SK-N-MC (cell line): ENCODE measurements around the gene TMEM107.

Experiments used
- DNase-seq: peaks from one replicate; pipeline ENCODE4 v3.0.0-alpha.2; 2011; ENCODE audit warnings: low read depth, low spot score
- H3K27ac ChIP-seq: fragments of 200-600 bp; sonication (generic); 2 replicates; pipeline ENCODE4 v1.5.1; 2016; ENCODE audit warnings: mixed run types
- H3K36me3 ChIP-seq: fragments of 200-600 bp; sonication (generic); 2 replicates; pipeline ENCODE4 v1.6.1; 2017; ENCODE audit warnings: antibody characterized with exemption, low read length, mixed read lengths; ENCODE audit not compliant: insufficient read depth
- H3K4me3 ChIP-seq: fragments of 200-600 bp; sonication (generic); 2 replicates; pipeline ENCODE4 v1.5.1; 2016
- H3K9ac ChIP-seq: fragments of 200-600 bp; sonication (generic); 2 replicates; pipeline ENCODE4 v1.8.0; 2017; ENCODE audit warnings: mixed run types, mixed read lengths; ENCODE audit not compliant: insufficient read length
- H3K9me3 ChIP-seq: fragments of 200-600 bp; sonication (generic); 2 replicates; pipeline ENCODE4 v1.6.1; 2017; ENCODE audit warnings: low read depth, mild to moderate bottlenecking, antibody characterized with exemption, low read length, moderate library complexity, mixed read lengths
- EZH2 ChIP-seq: fragments of 200-600 bp; sonication (generic); IDR thresholded peaks from one replicate; pipeline ENCODE4 v1.6.1; 2017; ENCODE audit warnings: antibody characterized with exemption
- FOXP2 ChIP-seq: optimal IDR thresholded peaks from 2 replicates; pipeline ENCODE3; 2011; ENCODE audit warnings: mild to moderate bottlenecking, moderate library complexity; ENCODE audit not compliant: insufficient read depth; ENCODE audit errors: extremely low read length, control extremely low read depth
- POLR2AphosphoS5 ChIP-seq: IDR thresholded peaks from 2 replicates; pipeline ENCODE4 v1.6.1; 2012; ENCODE audit warnings: mild to moderate bottlenecking, low read depth, low read length, borderline replicate concordance

TMEM107 gene

DNA sequence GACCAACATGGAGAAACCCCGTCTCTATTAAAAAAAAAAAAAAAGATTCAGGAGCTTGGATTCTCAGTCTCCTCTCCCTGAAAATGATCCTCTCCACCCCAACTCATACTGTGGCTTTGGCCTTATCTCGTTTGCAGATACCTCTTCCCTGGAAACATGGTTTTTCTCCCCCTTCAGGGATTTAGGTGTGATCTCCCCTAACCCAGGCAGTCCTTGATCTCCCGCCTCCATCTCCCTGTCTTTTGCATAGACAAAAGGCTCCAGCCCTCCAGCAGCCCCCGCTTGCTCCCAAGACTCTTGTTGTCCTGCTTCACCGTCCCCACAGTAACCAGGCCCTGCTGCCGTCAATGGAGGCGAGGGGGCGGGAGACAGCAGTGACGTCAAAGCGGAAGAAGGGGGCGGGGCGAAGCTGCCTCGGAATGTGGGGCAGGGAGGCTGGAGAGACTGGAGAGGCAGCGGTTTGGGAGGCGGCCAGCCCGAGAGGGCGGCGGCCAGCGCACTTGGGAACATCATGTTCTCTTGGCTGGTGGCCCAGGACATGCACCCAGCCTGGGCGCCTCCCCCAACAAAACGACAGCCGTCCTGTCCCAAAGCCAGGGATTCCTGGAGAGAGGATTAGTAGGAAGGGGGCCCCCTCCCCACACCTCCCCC, 22.1 kb downstream of the TMEM107 start:
- Histone ChIP-seq H3K9me3 (no peaks in the 10 kb centered on the region), H3K36me3 (peaks cover 14% of the 10 kb centered on the region; the same call in 1 of the 2 replicates), H3K9ac (peak overlapping the region; percentile 70), H3K4me3 (peak overlapping the region; percentile 80), H3K27ac (peak overlapping the region; percentile 96)
- TF ChIP-seq POLR2AphosphoS5 (peak; percentile 28; the same call in 1 of the 2 replicates), EZH2 (no peak)
- DNase-seq = no peak

DNA sequence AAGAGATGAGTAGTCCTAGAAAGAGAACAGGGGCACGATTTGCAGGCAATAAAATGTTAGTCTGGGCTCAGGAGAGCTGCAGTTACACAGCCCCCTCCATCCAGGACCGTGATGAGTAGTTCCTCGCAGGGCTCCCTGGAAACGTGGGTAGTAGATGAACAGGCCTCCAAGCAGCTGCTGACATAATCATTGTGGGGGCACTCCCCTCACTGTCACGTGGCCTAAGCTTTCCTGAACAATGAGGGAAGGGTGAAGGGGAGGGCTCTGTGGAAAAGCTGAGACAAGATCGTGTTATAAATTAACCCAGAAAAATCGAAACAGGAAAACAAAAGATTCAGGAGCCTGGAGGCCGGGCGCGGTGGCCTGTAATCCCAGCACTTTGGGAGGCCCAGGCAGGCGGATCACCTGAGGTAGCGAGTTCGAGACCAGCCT, 22.6 kb downstream of the TMEM107 start:
- peak overlapping the region; percentile 80 for H3K4me3 ChIP-seq
- peak overlapping the region; percentile 96 for H3K27ac ChIP-seq
- peaks cover 16% of the 10 kb centered on the region; the same call in 1 of the 2 replicates for H3K36me3 ChIP-seq
- H3K9ac ChIP-seq = peak overlapping the region; percentile 70
- H3K9me3 ChIP-seq = no peaks in the 10 kb centered on the region
- no peak for DNase-seq
- TF ChIP-seq FOXP2 = no peak
- no peak for TF ChIP-seq POLR2AphosphoS5
- no peak for TF ChIP-seq EZH2

- peak overlapping the region; percentile 96 for H3K27ac ChIP-seq
These were observed 23.1 kb downstream of the TMEM107 start for GRCh38 chr17:8153031-8153451.

GRCh38 chr17:8152112-8152775, 23.9 kb downstream of the TMEM107 start, which contains the start of gene PER1:
Gene PER1 (minus strand): TSS chr17:8152404. CDS start chr17:8150706, 1,698 bp downstream.
- TF ChIP-seq EZH2 = no peak
- peak; percentile 71; the same call in 1 of the 2 replicates for TF ChIP-seq POLR2AphosphoS5
- no peaks in the 10 kb centered on the region for H3K9me3 ChIP-seq
- H3K27ac ChIP-seq = peak within 1 kb of the TSS; percentile 96
- no peak for DNase-seq
- peak within 1 kb of the TSS; percentile 76 for H3K9ac ChIP-seq
- H3K4me3 ChIP-seq = peak within 1 kb of the TSS; percentile 97
- H3K36me3 ChIP-seq = peaks cover 27% of the 10 kb centered on the region; the same call in 1 of the 2 replicates

More at GRCh38 chr17:8153031-8153451, 23.1 kb downstream of the TMEM107 start:
- DNase-seq = no peak
- TF ChIP-seq POLR2AphosphoS5 (no peak), FOXP2 (no peak), EZH2 (no peak)
- peak overlapping the region; percentile 80; the same call in 1 of the 2 replicates for H3K4me3 ChIP-seq
- no peak overlapping the region for H3K9ac ChIP-seq
- H3K9me3 ChIP-seq = no peaks in the 10 kb centered on the region
- peaks cover 21% of the 10 kb centered on the region; the same call in 1 of the 2 replicates for H3K36me3 ChIP-seq

- DNase-seq = no peak
- H3K9ac ChIP-seq = peak overlapping the region; percentile 76
- H3K36me3 ChIP-seq = peaks cover 32% of the 10 kb centered on the region; the same call in 1 of the 2 replicates
- peak overlapping the region; percentile 97 for H3K4me3 ChIP-seq
- peak overlapping the region; percentile 35 for H3K27ac ChIP-seq
- no peaks in the 10 kb centered on the region for H3K9me3 ChIP-seq
- TF ChIP-seq POLR2AphosphoS5 (no peak), FOXP2 (no peak), EZH2 (no peak)
These were observed 24.5 kb downstream of the TMEM107 start for GRCh38 chr17:8151641-8152111.

DNA sequence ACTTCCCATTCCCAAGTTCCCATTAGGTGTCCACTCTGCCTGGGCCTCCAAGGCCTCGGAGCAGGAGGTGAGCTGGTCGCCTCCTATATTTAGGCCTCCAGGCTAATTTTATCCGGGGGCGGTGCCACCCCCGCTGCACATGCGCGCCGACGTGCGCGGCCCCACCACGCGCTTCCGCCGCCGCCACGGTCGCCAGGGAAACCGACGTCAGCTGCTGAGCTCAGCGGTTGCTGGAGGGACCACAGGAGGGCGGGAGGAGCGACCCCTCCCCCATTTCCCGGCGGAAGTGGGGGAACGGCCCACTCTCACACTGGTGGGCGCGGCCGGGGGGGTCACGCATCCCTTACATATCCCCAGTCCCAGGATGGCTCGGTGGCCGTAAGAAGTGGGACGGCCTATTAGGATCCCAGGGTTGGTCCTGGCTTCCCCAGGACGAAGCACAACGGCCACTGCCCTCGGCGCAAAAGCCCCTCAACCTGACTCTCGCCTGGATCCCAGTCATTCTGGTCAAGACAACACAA, 25.0 kb downstream of the TMEM107 start:
- peak overlapping the region; percentile 97 for H3K4me3 ChIP-seq
- no peaks in the 10 kb centered on the region for H3K9me3 ChIP-seq
- no peak for DNase-seq
- peaks cover 37% of the 10 kb centered on the region; the same call in 1 of the 2 replicates for H3K36me3 ChIP-seq
- TF ChIP-seq POLR2AphosphoS5 (peak; percentile 25; the same call in 1 of the 2 replicates), EZH2 (no peak)
- peak overlapping the region; percentile 59 for H3K27ac ChIP-seq
- peak overlapping the region; percentile 79 for H3K9ac ChIP-seq

- no peak for TF ChIP-seq EZH2
- TF ChIP-seq POLR2AphosphoS5 = no peak
- Histone ChIP-seq H3K9ac (peak overlapping the region; percentile 79), H3K36me3 (peaks cover 41% of the 10 kb centered on the region; the same call in 1 of the 2 replicates)
These were observed 25.7 kb downstream of the TMEM107 start for GRCh38 chr17:8150194-8151119.

More at GRCh38 chr17:8150194-8151119, 25.7 kb downstream of the TMEM107 start:
- Histone ChIP-seq H3K27ac (peak overlapping the region; percentile 59), H3K9me3 (no peaks in the 10 kb centered on the region), H3K4me3 (peak overlapping the region; percentile 97)
- DNase-seq = no peak
